Upper lobe of right lung (tissue), 1 donor: ENCODE measurements around the gene ASIC3. TPM values are rescaled to one million over a fixed set of nuclear protein-coding genes. Genes with fewer than 3 reads are reported as not detected.
A peak's percentile ranks its signal among the peaks of the same experiment; 100 is the strongest.

Experiments
- ATAC-seq: fragments of 200-7000 bp; cut with Tn5 transposase; one replicate; pipeline ENCODE4 v1.9.1; 2020; ENCODE audit warnings: mild to moderate bottlenecking, moderate library complexity
- DNase-seq: peaks from one replicate; pipeline ENCODE4 v3.0.0-alpha.2; 2020
- H3K27ac ChIP-seq: fragments of 200-600 bp; one replicate; pipeline ENCODE4 v1.8.0; 2022
- H3K27me3 ChIP-seq: fragments of 200-600 bp; one replicate; pipeline ENCODE4 v1.8.0; 2022; ENCODE audit warnings: mild to moderate bottlenecking
- H3K36me3 ChIP-seq: fragments of 200-600 bp; one replicate; pipeline ENCODE4 v1.8.0; 2022
- H3K4me1 ChIP-seq: fragments of 200-600 bp; one replicate; pipeline ENCODE4 v1.8.0; 2022
- H3K4me3 ChIP-seq: fragments of 200-600 bp; one replicate; pipeline ENCODE4 v1.8.0; 2022; ENCODE audit warnings: mild to moderate bottlenecking
- H3K9me3 ChIP-seq: fragments of 200-600 bp; one replicate; pipeline ENCODE4 v1.8.0; 2022
- intact Hi-C: fragments of 100-400 bp; cut with DNase I; formaldehyde crosslinking; loops from one replicate; pipeline ENCODE4 v1.11.0; 2022
- total RNA-seq: library from RNA; stranded (reverse); fragmentation: NEBNext Ultra II Directional; extraction: Animal tissue kit (Norgen Biotek cat#: 25700); gene quantifications from one replicate; pipeline ENCODE4 v1.2.1, GENCODE V29; 2021
- TF ChIP-seq, protein P1 (sequence below): fragments of 200-600 bp; IDR thresholded peaks from one replicate; pipeline ENCODE4 v1.8.0; 2022; ENCODE audit warnings: antibody characterized with exemption
- donor health status: DM: no; HTN: yes; CAD: no; lungs with severe emphysema.

ASIC3 gene
- total RNA-seq, 1 donor from 2014 or later, result 2.6 TPM

DNA sequence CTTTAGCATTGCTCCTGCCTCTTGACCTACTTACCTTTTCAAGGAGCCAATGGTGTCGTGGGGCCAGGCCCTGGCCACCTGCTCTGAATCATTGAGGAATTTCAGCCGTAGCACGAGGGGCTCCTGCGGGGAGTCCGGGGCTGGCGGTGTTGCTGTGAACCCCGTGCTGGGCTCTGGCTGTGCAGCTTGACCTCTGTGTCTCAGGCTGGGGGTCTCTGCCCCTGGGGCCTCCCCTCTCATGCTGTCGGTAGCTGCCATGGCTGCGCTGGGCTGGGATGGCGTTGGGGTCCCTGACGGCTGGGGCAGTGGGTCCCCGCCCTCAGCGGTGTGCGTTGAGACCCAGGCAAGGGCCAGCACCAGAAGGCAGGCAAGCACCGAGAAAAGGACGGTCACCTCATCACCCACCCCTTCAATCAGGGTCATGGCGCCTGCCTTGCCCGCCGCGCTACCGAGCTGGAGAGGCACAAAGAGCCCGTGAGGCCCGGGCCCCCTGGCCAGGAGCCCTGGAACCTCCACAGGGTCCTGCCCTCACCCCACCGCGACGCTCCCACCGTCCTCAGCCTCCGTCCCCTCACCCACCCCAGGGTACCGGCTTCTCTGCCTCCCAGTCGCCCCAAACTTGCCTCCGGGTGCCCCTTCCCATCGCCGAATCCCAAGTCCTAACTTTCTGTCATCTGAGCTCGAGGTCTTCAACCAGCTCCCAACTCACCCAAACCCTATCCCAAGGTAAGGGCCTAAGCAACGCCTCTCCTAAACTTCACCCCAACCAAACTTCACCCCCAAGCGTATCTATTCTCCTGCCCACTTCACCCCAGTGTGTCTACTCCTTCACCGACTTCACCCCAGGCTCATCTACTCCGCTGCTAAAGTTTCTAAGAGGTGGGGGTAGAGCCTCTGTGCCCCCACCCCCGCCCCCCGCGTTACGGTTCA, 34.1 kb downstream of the ASIC3 start:
- no peaks in the 10 kb centered on the region for H3K9me3 ChIP-seq
- no peak for DNase-seq
- intact Hi-C loops, result no loop called here

DNA sequence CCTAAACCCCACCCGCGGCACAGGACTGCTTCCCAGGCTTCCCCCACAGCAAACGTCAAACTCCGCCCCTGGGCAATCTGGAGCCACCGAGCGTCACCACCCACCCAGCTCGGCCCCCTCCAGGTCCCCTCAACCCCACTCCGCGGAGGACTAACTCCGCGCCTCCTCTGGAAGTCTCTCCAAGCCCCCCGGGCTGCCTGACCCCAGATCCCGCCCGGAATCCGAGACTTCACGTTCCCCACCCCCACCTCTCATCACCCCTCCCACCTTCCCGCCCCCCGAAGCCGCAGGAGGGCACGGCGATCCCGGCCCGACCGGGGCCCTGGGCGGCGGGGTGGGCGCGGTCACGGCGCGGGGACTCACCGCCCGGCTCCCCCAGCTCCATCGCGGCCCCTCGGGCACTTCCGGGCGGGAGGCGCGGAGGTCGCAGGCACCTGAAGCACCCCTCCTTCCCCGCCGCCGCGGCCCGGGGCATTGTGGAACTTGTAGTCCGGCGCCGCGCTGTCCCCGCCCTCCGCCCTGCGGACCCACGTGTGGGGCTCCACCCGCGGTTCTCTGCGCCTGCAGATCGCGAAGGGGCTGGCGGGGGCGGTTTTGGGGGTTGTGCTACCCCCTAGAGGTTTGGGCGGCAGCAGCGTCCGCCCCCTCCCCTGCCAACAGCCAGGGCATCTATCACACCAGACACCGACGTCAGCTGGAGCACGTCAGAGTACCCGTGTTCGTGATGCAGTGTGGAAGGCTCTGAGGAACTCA, 34.9 kb downstream of the ASIC3 start, which contains the start of gene TMUB1:
Gene TMUB1 (minus strand): TSS at position 423 of the 753 bp plus-strand sequence. CDS start 930 bp downstream, outside the sequence.
- H3K4me3 ChIP-seq, result peak within 1 kb of the TSS; percentile 71
- DNase-seq (peak; percentile 92), ATAC-seq (peak; percentile 45)
- TF ChIP-seq, protein P1, sequence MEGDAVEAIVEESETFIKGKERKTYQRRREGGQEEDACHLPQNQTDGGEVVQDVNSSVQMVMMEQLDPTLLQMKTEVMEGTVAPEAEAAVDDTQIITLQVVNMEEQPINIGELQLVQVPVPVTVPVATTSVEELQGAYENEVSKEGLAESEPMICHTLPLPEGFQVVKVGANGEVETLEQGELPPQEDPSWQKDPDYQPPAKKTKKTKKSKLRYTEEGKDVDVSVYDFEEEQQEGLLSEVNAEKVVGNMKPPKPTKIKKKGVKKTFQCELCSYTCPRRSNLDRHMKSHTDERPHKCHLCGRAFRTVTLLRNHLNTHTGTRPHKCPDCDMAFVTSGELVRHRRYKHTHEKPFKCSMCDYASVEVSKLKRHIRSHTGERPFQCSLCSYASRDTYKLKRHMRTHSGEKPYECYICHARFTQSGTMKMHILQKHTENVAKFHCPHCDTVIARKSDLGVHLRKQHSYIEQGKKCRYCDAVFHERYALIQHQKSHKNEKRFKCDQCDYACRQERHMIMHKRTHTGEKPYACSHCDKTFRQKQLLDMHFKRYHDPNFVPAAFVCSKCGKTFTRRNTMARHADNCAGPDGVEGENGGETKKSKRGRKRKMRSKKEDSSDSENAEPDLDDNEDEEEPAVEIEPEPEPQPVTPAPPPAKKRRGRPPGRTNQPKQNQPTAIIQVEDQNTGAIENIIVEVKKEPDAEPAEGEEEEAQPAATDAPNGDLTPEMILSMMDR, result no peak
- H3K4me1 ChIP-seq, result peaks cover 59% of the 10 kb centered on the region
- peak within 1 kb of the TSS; percentile 82 for H3K27ac ChIP-seq
- intact Hi-C loops, result no loop called here
- no peaks in the 10 kb centered on the region for H3K27me3 ChIP-seq
- H3K36me3 ChIP-seq, result no peaks in the 10 kb centered on the region
- no peaks in the 10 kb centered on the region for H3K9me3 ChIP-seq

More for the DNA sequence above, 34.1 kb downstream of the ASIC3 start:
- no peak for ATAC-seq
- Histone ChIP-seq H3K4me1 (peaks cover 52% of the 10 kb centered on the region), H3K4me3 (peak overlapping the region; percentile 71), H3K27me3 (no peaks in the 10 kb centered on the region), H3K36me3 (no peaks in the 10 kb centered on the region), H3K27ac (peak overlapping the region; percentile 88)
- TF ChIP-seq, protein P1, result no peak

DNA sequence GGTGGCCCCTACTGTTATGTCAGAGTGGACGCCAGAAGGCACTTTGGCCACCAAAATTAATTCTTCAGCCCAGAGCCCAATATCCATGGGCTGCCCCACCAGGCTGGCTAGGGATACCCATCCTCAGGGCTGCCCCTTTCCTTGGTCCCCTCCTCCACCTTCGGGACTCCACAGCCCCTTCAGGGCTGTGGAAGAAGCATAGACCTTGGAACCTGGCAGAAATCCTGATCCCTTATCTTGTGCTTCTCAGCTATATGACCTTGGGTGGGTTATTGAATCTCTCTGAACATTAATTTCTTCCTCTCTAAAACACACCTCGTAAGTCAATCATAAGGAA, 35.5 kb downstream of the ASIC3 start:
- intact Hi-C loops, result no loop called here
- Histone ChIP-seq H3K36me3 (no peaks in the 10 kb centered on the region), H3K27me3 (no peaks in the 10 kb centered on the region), H3K4me1 (peaks cover 62% of the 10 kb centered on the region), H3K27ac (peak overlapping the region; percentile 82), H3K9me3 (no peaks in the 10 kb centered on the region), H3K4me3 (peak overlapping the region; percentile 71)
- TF ChIP-seq, protein P1, result no peak
- ATAC-seq, result no peak
- no peak for DNase-seq

DNA sequence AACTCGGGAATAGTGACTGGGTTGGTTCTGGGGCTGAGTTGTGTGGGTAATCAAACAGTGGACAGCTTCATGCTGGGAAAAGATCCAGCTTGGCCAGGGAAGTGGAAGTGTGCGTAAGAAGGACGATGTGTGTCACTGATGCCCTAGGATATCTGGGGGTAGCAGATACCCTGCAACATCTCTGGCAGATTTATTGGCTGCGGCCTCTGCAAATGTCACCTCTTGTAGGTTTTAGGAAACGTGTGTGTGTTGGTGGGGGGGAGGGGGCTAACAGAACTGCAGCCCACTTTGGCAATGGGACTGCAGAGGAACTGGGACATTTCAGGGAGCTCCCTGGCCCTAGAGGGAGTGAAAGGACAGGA, 37.0 kb downstream of the ASIC3 start:
- no peaks in the 10 kb centered on the region for H3K27me3 ChIP-seq
- ATAC-seq (no peak), DNase-seq (no peak)
- intact Hi-C loops, result no loop called here
- no peaks in the 10 kb centered on the region for H3K9me3 ChIP-seq
- H3K4me1 ChIP-seq, result peaks cover 63% of the 10 kb centered on the region
- no peaks in the 10 kb centered on the region for H3K36me3 ChIP-seq
- H3K4me3 ChIP-seq, result peak overlapping the region; percentile 62
- peak overlapping the region; percentile 82 for H3K27ac ChIP-seq
- TF ChIP-seq, protein P1, result no peak

DNA sequence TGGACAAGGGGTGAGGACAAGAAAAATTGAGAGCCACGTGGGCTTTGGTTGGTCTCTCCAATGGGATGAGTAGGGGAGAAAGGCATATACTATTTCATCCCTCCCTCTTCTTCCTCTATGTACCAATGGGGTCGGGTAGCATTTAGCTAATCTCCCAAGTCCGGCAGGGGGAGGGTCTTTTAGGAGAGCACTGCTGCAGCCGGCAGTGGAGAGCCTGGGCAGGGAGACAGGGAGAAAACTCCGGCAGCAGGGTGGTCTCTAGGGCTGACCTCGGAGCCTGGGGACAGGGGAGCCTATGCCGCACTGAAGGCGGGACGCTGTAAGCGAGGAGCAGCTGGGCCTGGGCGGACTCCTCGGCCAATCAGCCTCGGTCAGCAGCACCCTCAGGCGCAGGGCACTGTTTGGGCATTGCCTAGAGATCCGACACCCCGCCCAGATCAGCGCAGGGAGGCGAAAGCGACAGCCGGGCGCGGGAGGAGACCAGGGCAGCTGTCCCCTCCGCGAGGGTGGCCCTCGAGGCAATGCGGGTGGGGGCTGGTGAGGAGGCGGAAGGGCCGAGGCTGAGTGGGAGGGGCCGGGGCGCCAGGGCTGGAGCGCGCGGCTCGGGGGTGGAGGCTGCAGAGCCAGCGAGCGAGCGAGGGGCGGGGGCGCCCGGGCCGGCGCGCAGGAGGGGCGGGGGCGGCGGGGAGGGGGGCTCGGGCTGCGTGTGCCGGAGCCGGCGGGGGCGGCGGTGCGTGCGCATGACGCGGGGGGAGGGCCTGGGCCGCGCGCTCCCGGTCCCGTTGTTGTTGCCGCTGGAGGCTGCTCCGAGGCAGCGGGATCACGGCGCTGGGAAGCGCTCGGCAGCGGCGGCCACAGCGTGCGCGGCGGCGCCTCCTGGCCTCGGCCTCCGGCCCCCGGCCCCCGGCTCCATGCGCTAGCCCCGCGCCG, 37.6 kb downstream of the ASIC3 start, which contains the start of gene AGAP3:
Gene AGAP3 (plus strand): TSS at position 785 of the 930 bp plus-strand sequence. CDS start 267 bp downstream, outside the sequence.
- H3K27me3 ChIP-seq, result no peaks in the 10 kb centered on the region
- peak within 1 kb of the TSS; percentile 84 for H3K27ac ChIP-seq
- ATAC-seq, result peak; percentile 76
- H3K9me3 ChIP-seq, result no peaks in the 10 kb centered on the region
- no peaks in the 10 kb centered on the region for H3K36me3 ChIP-seq
- H3K4me1 ChIP-seq, result peaks cover 65% of the 10 kb centered on the region
- intact Hi-C loops, result no loop called here
- TF ChIP-seq, protein P1, result no peak
- peak; percentile 96 for DNase-seq
- H3K4me3 ChIP-seq, result peak within 1 kb of the TSS; percentile 88
